ENCODE measurements around the gene RIC8B. TPM values are rescaled to one million over a fixed set of nuclear protein-coding genes. Genes with fewer than 3 reads are reported as not detected.
"Not testable (repeated sequence)": the region's sequence is repeated elsewhere in the genome, so short reads cannot be mapped to it uniquely, and the experiment has no call there.

The RIC8B gene
- total RNA-seq, 1 donor from 2014 or later: 25.2 TPM

DNA sequence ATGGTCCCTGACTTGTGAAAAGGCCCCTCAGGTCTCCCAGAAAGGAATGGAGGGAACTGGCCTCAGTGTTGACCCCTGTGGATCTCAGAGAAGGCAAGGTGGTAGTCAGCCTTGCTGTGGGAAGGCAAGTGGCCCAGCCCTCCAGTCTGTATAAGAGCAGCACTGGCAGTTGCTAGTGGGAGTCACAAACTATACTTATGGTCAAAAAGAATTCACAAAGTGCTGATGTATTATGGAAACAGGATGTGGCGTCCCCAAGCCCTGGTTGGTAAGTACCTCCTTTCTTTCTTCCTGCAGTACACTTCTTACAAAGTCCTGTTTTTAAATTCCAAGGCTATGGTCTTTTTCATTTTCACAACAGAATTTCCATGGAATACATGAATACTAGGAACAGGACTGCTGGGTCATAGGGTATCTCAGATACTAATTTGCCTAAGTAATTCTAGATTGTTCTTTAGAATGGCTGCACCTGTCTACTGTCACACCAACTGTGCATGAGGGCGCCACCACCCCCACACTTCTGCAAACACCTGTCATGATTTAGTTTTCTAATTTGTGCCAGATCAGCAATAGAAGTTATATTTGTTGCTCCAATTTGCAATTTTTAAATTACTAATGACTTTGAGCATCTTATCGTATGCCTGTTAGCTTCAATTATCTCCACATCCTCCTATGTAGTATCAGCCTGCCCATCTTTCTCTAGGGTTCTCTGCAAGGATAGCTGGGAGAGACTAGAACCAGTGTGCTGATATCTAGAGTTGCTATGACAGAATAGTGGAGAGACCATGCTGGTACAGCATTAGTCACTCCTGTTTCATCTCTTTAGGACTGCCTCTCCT lies 140.5 kb downstream of the RIC8B start:
- DNase-seq: no peak
- intact Hi-C loops (cut with micrococcal nuclease): loop anchor here (5.0 kb wide), 1 partner anchor 528 kb away; no protein-coding TSS in a partner anchor
- Histone ChIP-seq H3K4me1 (no peaks in the 10 kb centered on the region), H3K4me3 (no peak overlapping the region), H3K27ac (replicated peaks) (no peak overlapping the region), H3K36me3 (no peaks in the 10 kb centered on the region), H3K9me3 (replicated peaks) (no peaks in the 10 kb centered on the region), H3K27me3 (ENCODE audit: low read depth) (peaks cover 12% of the 10 kb centered on the region)
- TF ChIP-seq, protein P1, sequence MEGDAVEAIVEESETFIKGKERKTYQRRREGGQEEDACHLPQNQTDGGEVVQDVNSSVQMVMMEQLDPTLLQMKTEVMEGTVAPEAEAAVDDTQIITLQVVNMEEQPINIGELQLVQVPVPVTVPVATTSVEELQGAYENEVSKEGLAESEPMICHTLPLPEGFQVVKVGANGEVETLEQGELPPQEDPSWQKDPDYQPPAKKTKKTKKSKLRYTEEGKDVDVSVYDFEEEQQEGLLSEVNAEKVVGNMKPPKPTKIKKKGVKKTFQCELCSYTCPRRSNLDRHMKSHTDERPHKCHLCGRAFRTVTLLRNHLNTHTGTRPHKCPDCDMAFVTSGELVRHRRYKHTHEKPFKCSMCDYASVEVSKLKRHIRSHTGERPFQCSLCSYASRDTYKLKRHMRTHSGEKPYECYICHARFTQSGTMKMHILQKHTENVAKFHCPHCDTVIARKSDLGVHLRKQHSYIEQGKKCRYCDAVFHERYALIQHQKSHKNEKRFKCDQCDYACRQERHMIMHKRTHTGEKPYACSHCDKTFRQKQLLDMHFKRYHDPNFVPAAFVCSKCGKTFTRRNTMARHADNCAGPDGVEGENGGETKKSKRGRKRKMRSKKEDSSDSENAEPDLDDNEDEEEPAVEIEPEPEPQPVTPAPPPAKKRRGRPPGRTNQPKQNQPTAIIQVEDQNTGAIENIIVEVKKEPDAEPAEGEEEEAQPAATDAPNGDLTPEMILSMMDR (IDR thresholded peaks at IDR 0.05; ENCODE audit: borderline replicate concordance): no peak

- DNase-seq: no peak
- Histone ChIP-seq H3K4me3 (no peak overlapping the region), H3K27me3 (ENCODE audit: low read depth) (peaks cover 12% of the 10 kb centered on the region), H3K27ac (replicated peaks) (no peak overlapping the region), H3K9me3 (replicated peaks) (no peaks in the 10 kb centered on the region), H3K36me3 (no peaks in the 10 kb centered on the region), H3K4me1 (no peaks in the 10 kb centered on the region)
- intact Hi-C loops (cut with micrococcal nuclease): loop anchor here (5.0 kb wide), 1 partner anchor 528 kb away; no protein-coding TSS in a partner anchor
- TF ChIP-seq, protein P1 (IDR thresholded peaks at IDR 0.05; ENCODE audit: borderline replicate concordance): no peak
Measured at GRCh38 chr12:106915635-106916026, 141.1 kb downstream of the RIC8B start.

DNA sequence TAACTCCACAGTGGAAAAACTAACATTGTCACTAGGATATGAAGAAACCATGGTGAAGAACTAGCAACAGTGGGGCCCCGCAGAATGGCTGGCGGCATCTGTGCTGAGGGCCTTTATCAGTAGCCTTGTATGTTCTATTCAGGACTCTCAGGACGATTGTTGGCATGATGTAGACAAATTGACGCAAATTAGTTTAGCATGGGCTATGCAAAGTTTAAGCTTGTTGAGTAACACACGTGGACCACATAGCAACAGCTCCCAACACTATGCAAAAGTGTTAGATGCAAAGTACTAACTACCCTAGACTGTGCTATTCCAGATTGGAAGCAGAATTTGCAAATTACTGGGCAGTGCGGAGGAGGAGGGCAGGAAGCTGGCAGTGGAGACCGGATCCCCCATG lies 143.0 kb downstream of the RIC8B start:
- H3K4me1 ChIP-seq: no peaks in the 10 kb centered on the region
- peaks cover 2% of the 10 kb centered on the region for H3K27me3 ChIP-seq (ENCODE audit: low read depth)
- no peak overlapping the region for H3K4me3 ChIP-seq
- H3K36me3 ChIP-seq: no peaks in the 10 kb centered on the region
- H3K9me3 ChIP-seq (replicated peaks): no peaks in the 10 kb centered on the region
- DNase-seq: no peak
- intact Hi-C loops (cut with micrococcal nuclease): loop anchor here (5.0 kb wide), 1 partner anchor 530 kb away; no protein-coding TSS in a partner anchor
- TF ChIP-seq, protein P1 (IDR thresholded peaks at IDR 0.05; ENCODE audit: borderline replicate concordance): no peak
- H3K27ac ChIP-seq (replicated peaks): no peak overlapping the region

- Histone ChIP-seq H3K27me3 (ENCODE audit: low read depth) (no peaks in the 10 kb centered on the region), H3K27ac (replicated peaks) (no peak overlapping the region), H3K36me3 (no peaks in the 10 kb centered on the region), H3K4me1 (no peaks in the 10 kb centered on the region), H3K4me3 (no peak overlapping the region), H3K9me3 (replicated peaks) (no peaks in the 10 kb centered on the region)
- intact Hi-C loops (cut with micrococcal nuclease): loop anchor here (5.0 kb wide), 1 partner anchor 531 kb away; no protein-coding TSS in a partner anchor
- DNase-seq: no peak
- TF ChIP-seq, protein P1 (IDR thresholded peaks at IDR 0.05; ENCODE audit: borderline replicate concordance): peak; percentile 61
Measured at GRCh38 chr12:106918746-106919145, 144.3 kb downstream of the RIC8B start.

GRCh38 chr12:106919910-106920544 lies 145.5 kb downstream of the RIC8B start:
- DNase-seq: no peak
- H3K27me3 ChIP-seq (ENCODE audit: low read depth): no peaks in the 10 kb centered on the region
- TF ChIP-seq, protein P1 (IDR thresholded peaks at IDR 0.05; ENCODE audit: borderline replicate concordance): peak; percentile 83

DNA sequence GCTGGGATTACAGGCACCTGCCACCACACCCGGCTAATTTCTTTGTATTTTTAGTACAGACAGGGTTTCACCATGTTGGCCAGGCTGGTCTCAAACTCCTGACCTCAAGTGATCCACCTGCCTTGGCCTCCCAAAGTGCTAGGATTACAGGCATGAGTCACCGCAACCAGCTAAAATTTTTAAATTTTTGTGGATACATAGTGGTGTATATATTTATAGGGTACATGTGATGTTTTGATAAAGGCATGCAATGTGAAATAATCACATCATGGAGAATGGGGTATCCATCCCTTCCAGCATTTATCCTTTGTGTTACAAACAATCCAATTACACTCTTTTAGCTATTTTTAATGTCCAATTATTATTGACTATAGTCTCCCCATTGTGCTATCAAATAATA lies 147.5 kb downstream of the RIC8B start:
- H3K36me3 ChIP-seq; intact Hi-C loops (cut with micrococcal nuclease); H3K4me3 ChIP-seq; H3K9me3 ChIP-seq (replicated peaks); H3K27me3 ChIP-seq (ENCODE audit: low read depth); H3K27ac ChIP-seq (replicated peaks); DNase-seq; H3K4me1 ChIP-seq: not testable (repeated sequence)

More at GRCh38 chr12:106919910-106920544, 145.5 kb downstream of the RIC8B start:
- Histone ChIP-seq H3K4me3 (no peak overlapping the region), H3K27ac (replicated peaks) (no peak overlapping the region), H3K9me3 (replicated peaks) (no peaks in the 10 kb centered on the region), H3K36me3 (no peaks in the 10 kb centered on the region), H3K4me1 (peaks cover 5% of the 10 kb centered on the region)
- intact Hi-C loops (cut with micrococcal nuclease): loop anchor here (5.0 kb wide), 1 partner anchor 533 kb away; no protein-coding TSS in a partner anchor

DNA sequence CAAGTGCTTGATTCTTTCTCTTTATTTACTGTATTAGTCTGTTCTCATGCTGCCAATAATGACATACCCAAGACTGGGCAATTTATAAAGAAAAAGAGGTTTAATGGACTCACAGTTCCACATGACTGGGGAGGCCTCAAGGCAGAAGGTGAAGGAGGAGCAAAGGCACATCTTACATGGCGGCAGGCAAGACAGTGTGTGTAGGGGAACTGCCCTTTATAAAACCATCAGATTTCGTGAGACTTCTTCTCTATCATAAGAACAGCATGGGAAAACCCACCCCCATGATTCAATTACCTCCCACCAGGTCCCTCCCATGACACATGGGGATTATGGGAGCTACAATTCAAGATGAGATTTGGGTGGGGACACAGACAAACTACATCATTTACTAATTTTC lies 149.1 kb downstream of the RIC8B start:
- H3K36me3 ChIP-seq; H3K27ac ChIP-seq (replicated peaks); H3K9me3 ChIP-seq (replicated peaks); H3K4me3 ChIP-seq; intact Hi-C loops (cut with micrococcal nuclease); H3K27me3 ChIP-seq (ENCODE audit: low read depth); H3K4me1 ChIP-seq; DNase-seq: not testable (repeated sequence)
